ENCODE results near the gene PDAP1. TPM values are rescaled to one million over a fixed set of nuclear protein-coding genes. Genes with fewer than 3 reads are reported as not detected.
A peak's percentile ranks its signal among the peaks of the same experiment; 100 is the strongest.

The PDAP1 gene
- total RNA-seq, 2 donors from 2014 or later: 98.6 to 103 TPM

- no peaks in the 10 kb centered on the region for H3K27me3 ChIP-seq (replicated peaks; ENCODE audit: insufficient read depth)
- TF ChIP-seq CTCF (IDR thresholded peaks at IDR 0.05): no peak
- no peak for TF ChIP-seq POLR2A (IDR thresholded peaks at IDR 0.05)
- no peak for TF ChIP-seq POLR2AphosphoS5 (IDR thresholded peaks at IDR 0.05)
- no peaks in the 10 kb centered on the region for H3K9me3 ChIP-seq
- H3K36me3 ChIP-seq: peaks cover 4 to 30% of the 10 kb centered on the region in 2 donors
- H3K4me3 ChIP-seq: peak overlapping the region; percentile 85 to 87
- intact Hi-C loops (cut with DNase I): loop anchor here (5.0 to 10.0 kb wide), 2 partner anchors 38 to 265 kb away; partner anchors contain the start of genes ARPC1B and SMURF1
- peaks cover 11% of the 10 kb centered on the region for H3K4me1 ChIP-seq (replicated peaks)
- WGBS: 23% methylated on average over 3 of the region's 3 CpGs
- H3K27ac ChIP-seq: peak overlapping the region in 1 of 2 donors; percentile 98
- DNase-seq (ENCODE audit: low spot score): no peak
Observed at GRCh38 chr7:99409806-99410205, 1.4 kb upstream of the PDAP1 start.

- Histone ChIP-seq H3K27me3 (replicated peaks; ENCODE audit: insufficient read depth) (no peaks in the 10 kb centered on the region), H3K9me3 (no peaks in the 10 kb centered on the region), H3K4me3 (peak overlapping the region; percentile 85 to 87), H3K4me1 (replicated peaks) (peaks cover 11% of the 10 kb centered on the region), H3K36me3 (peaks cover 4 to 25% of the 10 kb centered on the region in 2 donors), H3K27ac (peak overlapping the region; percentile 93 to 98)
- intact Hi-C loops (cut with DNase I): loop anchor here (5.0 to 10.0 kb wide), 2 partner anchors 37 to 264 kb away; partner anchors contain the start of genes ARPC1B and SMURF1
- TF ChIP-seq CTCF (IDR thresholded peaks at IDR 0.05) (no peak), POLR2A (IDR thresholded peaks at IDR 0.05) (no peak), POLR2AphosphoS5 (IDR thresholded peaks at IDR 0.05) (no peak)
- under 1% methylated on average over 18 of the region's 18 CpGs for WGBS
- no peak for DNase-seq (ENCODE audit: low spot score)
Observed at GRCh38 chr7:99409192-99409572, 785 bp upstream of the PDAP1 start.

GRCh38 chr7:99407872-99408378 is 472 bp downstream of the PDAP1 start:
- peak overlapping the region; percentile 85 to 87 for H3K4me3 ChIP-seq
- H3K9me3 ChIP-seq: no peaks in the 10 kb centered on the region
- peak overlapping the region; percentile 93 to 98 for H3K27ac ChIP-seq
- under 1% methylated on average over 28 of the region's 28 CpGs for WGBS
- no peaks in the 10 kb centered on the region for H3K27me3 ChIP-seq (replicated peaks; ENCODE audit: insufficient read depth)
- intact Hi-C loops (cut with DNase I): loop anchor here (5.0 to 10.0 kb wide), 2 partner anchors 36 to 263 kb away; partner anchors contain the start of genes ARPC1B and SMURF1
- peaks cover 11% of the 10 kb centered on the region for H3K4me1 ChIP-seq (replicated peaks)
- DNase-seq (ENCODE audit: low spot score): no peak
- peaks cover 4 to 14% of the 10 kb centered on the region in 2 donors for H3K36me3 ChIP-seq
- TF ChIP-seq CTCF (IDR thresholded peaks at IDR 0.05) (no peak), POLR2A (IDR thresholded peaks at IDR 0.05) (no peak), POLR2AphosphoS5 (IDR thresholded peaks at IDR 0.05) (no peak)

GRCh38 chr7:99406557-99406956 is 1.8 kb downstream of the PDAP1 start:
- Histone ChIP-seq H3K4me1 (replicated peaks) (peaks cover 11% of the 10 kb centered on the region), H3K27ac (no peak overlapping the region)
- 79% methylated on average over 1 of the region's 1 CpG for WGBS

More at GRCh38 chr7:99406557-99406956, 1.8 kb downstream of the PDAP1 start:
- no peaks in the 10 kb centered on the region for H3K9me3 ChIP-seq
- no peak for DNase-seq (ENCODE audit: low spot score)
- no peak overlapping the region for H3K4me3 ChIP-seq
- H3K36me3 ChIP-seq: peaks cover 0 to 5% of the 10 kb centered on the region in 2 donors
- intact Hi-C loops (cut with DNase I): loop anchor here (5.0 to 10.0 kb wide), 2 partner anchors 34 to 262 kb away; partner anchors contain the start of genes ARPC1B and SMURF1
- no peak for TF ChIP-seq POLR2AphosphoS5 (IDR thresholded peaks at IDR 0.05)
- TF ChIP-seq CTCF (IDR thresholded peaks at IDR 0.05): no peak
- TF ChIP-seq POLR2A (IDR thresholded peaks at IDR 0.05): no peak
- no peaks in the 10 kb centered on the region for H3K27me3 ChIP-seq (replicated peaks; ENCODE audit: insufficient read depth)

All from prostate gland (tissue), 2 donors.